Liver (tissue), 9 donors: ENCODE data around the gene RGS3. TPM values are rescaled to one million over a fixed set of nuclear protein-coding genes. Genes with fewer than 3 reads are reported as not detected.

Experiments used
- DNase-seq: peaks from one replicate; pipeline ENCODE4 v3.0.0-alpha.2; 2017; ENCODE audit warnings: low spot score
- H3K27ac ChIP-seq, 2 donors: one replicate each; pipeline ENCODE4 v1.7.0; 2013; ENCODE audit warnings: inconsistent platforms in 2 of 2, low read length in 2 of 2, control low read depth in 1 of 2, low read depth in 1 of 2, mild to moderate bottlenecking in 1 of 2
- H3K27me3 ChIP-seq, 4 donors: one replicate each; pipeline versions ENCODE4 v1.6.1 to v1.7.0; 2013; ENCODE audit warnings: low read length in 3 of 4, inconsistent platforms in 1 of 4, mild to moderate bottlenecking in 1 of 4, moderate library complexity in 1 of 4; ENCODE audit not compliant: control insufficient read depth in 4 of 4, insufficient read depth in 4 of 4
- H3K36me3 ChIP-seq, 4 donors: one replicate each; pipeline versions ENCODE4 v1.6.1 to v1.7.0; 2013; ENCODE audit warnings: low read length in 3 of 4, mild to moderate bottlenecking in 3 of 4, low read depth in 1 of 4, moderate library complexity in 1 of 4; ENCODE audit not compliant: control insufficient read depth in 4 of 4, insufficient read depth in 3 of 4
- H3K4me1 ChIP-seq, 4 donors: one replicate each; pipeline versions ENCODE4 v1.6.1 to v1.7.0; 2013; ENCODE audit warnings: low read length in 3 of 4, mild to moderate bottlenecking in 3 of 4, moderate library complexity in 1 of 4; ENCODE audit not compliant: control insufficient read depth in 4 of 4, insufficient read depth in 4 of 4
- H3K4me3 ChIP-seq, 3 donors: one replicate each; pipeline versions ENCODE4 v1.6.1 to v1.7.0; 2013; ENCODE audit warnings: low read length in 3 of 3, control low read depth in 1 of 3, low read depth in 1 of 3, mild to moderate bottlenecking in 1 of 3
- H3K9ac ChIP-seq, 2 donors: one replicate each; pipeline ENCODE4 v1.7.0; 2013; ENCODE audit warnings: low read length in 2 of 2, mild to moderate bottlenecking in 2 of 2, moderate library complexity in 2 of 2, control low read depth in 1 of 2, low read depth in 1 of 2
- H3K9me3 ChIP-seq, 4 donors: one replicate each; pipeline versions ENCODE4 v1.6.1 to v1.7.0; 2013; ENCODE audit warnings: low read length in 3 of 4; ENCODE audit not compliant: control insufficient read depth in 4 of 4
- EGR1 ChIP-seq, 2 donors: IDR thresholded peaks; 2 replicates each; pipeline ENCODE4 v1.6.1; 2016 to 2018; ENCODE audit warnings: antibody characterized with exemption in 2 of 2, low read depth in 2 of 2
- FOXA1 ChIP-seq: IDR thresholded peaks from 2 replicates; pipeline ENCODE4 v1.6.1; 2016; ENCODE audit warnings: antibody characterized with exemption
- FOXA2 ChIP-seq: IDR thresholded peaks from 2 replicates; pipeline ENCODE4 v1.6.1; 2016; ENCODE audit warnings: antibody characterized with exemption
- GABPA ChIP-seq, 2 donors: IDR thresholded peaks in 1 of 2; conservative IDR thresholded peaks in 1 of 2; 2 replicates each; pipeline ENCODE4 v1.6.1; 2016; ENCODE audit warnings: antibody characterized with exemption in 2 of 2, mild to moderate bottlenecking in 1 of 2, moderate library complexity in 1 of 2
- HNF4A ChIP-seq, 2 donors: conservative IDR thresholded peaks; 2 replicates each; pipeline ENCODE4 v1.6.1; 2016; ENCODE audit warnings: antibody characterized with exemption in 2 of 2, mild to moderate bottlenecking in 2 of 2
- HNF4G ChIP-seq: IDR thresholded peaks from 2 replicates; pipeline ENCODE4 v1.6.1; 2016; ENCODE audit warnings: antibody characterized with exemption
- JUND ChIP-seq, 2 donors: IDR thresholded peaks; 2 replicates each; pipeline ENCODE4 v1.6.1; 2016; ENCODE audit warnings: antibody characterized with exemption in 2 of 2
- NR2F2 ChIP-seq: IDR thresholded peaks from 2 replicates; pipeline ENCODE4 v1.6.1; 2016; ENCODE audit warnings: antibody characterized with exemption
- RAD21 ChIP-seq, 2 donors: IDR thresholded peaks; 2 replicates each; pipeline ENCODE4 v1.6.1; 2016; ENCODE audit warnings: antibody characterized with exemption in 2 of 2, mild to moderate bottlenecking in 2 of 2
- RXRA ChIP-seq, 2 donors: IDR thresholded peaks; 2 replicates each; pipeline ENCODE4 v1.6.1; 2017 to 2018; ENCODE audit warnings: antibody characterized with exemption in 2 of 2, mild to moderate bottlenecking in 1 of 2
- TAF1 ChIP-seq: conservative IDR thresholded peaks from 2 replicates; pipeline ENCODE4 v1.6.1; 2016; ENCODE audit warnings: antibody characterized with exemption, mild to moderate bottlenecking
- YY1 ChIP-seq: IDR thresholded peaks from 2 replicates; pipeline ENCODE4 v1.6.1; 2016; ENCODE audit warnings: antibody characterized with exemption, mild to moderate bottlenecking
- WGBS: extraction: QIAGEN DNeasy Blood & Tissue Kit; methylation state at CpG from one replicate; pipeline ENCODE4 v1.1.7; 2013; 5-methylcytosine and 5-hydroxymethylcytosine counted together
- polyA plus RNA-seq, 2 donors: library from polyadenylated mRNA; stranded (reverse) in 1 of 2; unstranded in 1 of 2; fragments of 200-250 nt in 1 of 2; fragments of >200 nt in 1 of 2; fragmentation: Nextera tagmentation in 1 of 2; extraction: Ambion mirVana in 1 of 2; gene quantifications; one replicate each; pipeline versions ENCODE4 v1.2.1 to v1.2.3, GENCODE V29; 2013 to 2015
- total RNA-seq, 2 donors: library from RNA; depleted of rRNA; stranded (reverse); fragments of >200 nt; gene quantifications; one replicate each; pipeline ENCODE4 v1.2.3, GENCODE V29; 2014
- TF ChIP-seq, protein P1 (sequence below): IDR thresholded peaks from 2 replicates; pipeline ENCODE4 v1.6.1; 2016; ENCODE audit warnings: antibody characterized with exemption, mild to moderate bottlenecking
- TF ChIP-seq, protein P2 (sequence below): IDR thresholded peaks from 2 replicates; pipeline ENCODE4 v1.6.1; 2016; ENCODE audit warnings: antibody characterized with exemption
- TF ChIP-seq, protein P3 (sequence below): IDR thresholded peaks from 2 replicates; pipeline ENCODE4 v1.6.1; 2016; ENCODE audit warnings: antibody characterized with exemption
- TF ChIP-seq, protein P4 (sequence below): IDR thresholded peaks from 2 replicates; pipeline ENCODE4 v1.6.1; 2016; ENCODE audit warnings: antibody characterized with exemption
- TF ChIP-seq, protein P5 (sequence below): fragments of 150-350 bp; IDR thresholded peaks from 2 replicates; pipeline ENCODE4 v1.5.1; 2017; ENCODE audit warnings: improper control_type of control experiment, low read depth, low read length; ENCODE audit not compliant: missing input control
- donor health status: healthy.
- donor health status: healthy.
- donor health status: healthy.
- donor health status: healthy.
- donor health status: healthy.

Gene RGS3
- total and polyA plus RNA-seq, 4 donors = 13.0 to 65.0 (median 28.3) TPM

DNA sequence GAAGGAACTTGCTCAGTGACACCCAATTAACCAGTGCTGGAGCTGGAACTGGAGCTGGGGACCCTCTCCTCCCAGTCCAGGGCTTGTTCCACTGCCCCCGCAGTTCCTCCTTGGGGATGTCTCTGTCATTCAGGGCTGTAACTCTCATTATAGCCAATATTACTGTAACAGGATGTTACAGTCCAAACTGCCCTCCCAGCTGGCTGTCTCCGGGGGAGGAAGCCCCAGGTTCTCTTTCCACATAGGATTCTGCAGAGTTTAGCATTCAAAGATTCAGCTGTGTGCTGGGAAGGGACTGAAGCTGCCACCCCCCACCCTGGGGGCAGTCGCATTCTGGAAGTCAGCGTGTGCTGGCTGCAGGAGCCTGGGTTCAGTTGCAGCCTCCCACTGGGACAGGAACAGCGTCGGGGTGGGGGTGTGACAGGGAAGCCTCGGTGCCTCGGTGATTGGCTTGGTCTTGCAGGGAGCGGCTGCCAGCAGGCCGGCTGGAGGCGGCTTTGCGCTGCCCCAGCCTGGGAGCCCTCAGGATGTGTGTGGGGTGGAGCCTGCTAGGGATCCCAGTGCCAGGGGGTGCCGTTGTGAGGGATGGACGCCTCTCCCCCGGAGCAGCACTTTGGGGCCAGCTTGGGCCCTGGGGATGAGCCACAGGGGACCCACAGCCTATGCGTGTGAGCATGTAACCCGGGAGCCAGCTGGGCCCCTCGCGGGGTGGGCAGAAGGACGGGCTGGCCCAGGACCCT lies 101.1 kb downstream of the RGS3 start:
- H3K36me3 ChIP-seq = no peaks in the 10 kb centered on the region
- H3K9me3 ChIP-seq = no peaks in the 10 kb centered on the region
- WGBS = 62% methylated on average over 20 of the region's 20 CpGs
- no peaks in the 10 kb centered on the region for H3K27me3 ChIP-seq
- H3K9ac ChIP-seq = no peak overlapping the region
- H3K27ac ChIP-seq = no peak overlapping the region
- TF ChIP-seq HNF4A (conservative IDR thresholded peaks at IDR 0.05) = no peak
- no peak for TF ChIP-seq TAF1
- TF ChIP-seq, protein P1, sequence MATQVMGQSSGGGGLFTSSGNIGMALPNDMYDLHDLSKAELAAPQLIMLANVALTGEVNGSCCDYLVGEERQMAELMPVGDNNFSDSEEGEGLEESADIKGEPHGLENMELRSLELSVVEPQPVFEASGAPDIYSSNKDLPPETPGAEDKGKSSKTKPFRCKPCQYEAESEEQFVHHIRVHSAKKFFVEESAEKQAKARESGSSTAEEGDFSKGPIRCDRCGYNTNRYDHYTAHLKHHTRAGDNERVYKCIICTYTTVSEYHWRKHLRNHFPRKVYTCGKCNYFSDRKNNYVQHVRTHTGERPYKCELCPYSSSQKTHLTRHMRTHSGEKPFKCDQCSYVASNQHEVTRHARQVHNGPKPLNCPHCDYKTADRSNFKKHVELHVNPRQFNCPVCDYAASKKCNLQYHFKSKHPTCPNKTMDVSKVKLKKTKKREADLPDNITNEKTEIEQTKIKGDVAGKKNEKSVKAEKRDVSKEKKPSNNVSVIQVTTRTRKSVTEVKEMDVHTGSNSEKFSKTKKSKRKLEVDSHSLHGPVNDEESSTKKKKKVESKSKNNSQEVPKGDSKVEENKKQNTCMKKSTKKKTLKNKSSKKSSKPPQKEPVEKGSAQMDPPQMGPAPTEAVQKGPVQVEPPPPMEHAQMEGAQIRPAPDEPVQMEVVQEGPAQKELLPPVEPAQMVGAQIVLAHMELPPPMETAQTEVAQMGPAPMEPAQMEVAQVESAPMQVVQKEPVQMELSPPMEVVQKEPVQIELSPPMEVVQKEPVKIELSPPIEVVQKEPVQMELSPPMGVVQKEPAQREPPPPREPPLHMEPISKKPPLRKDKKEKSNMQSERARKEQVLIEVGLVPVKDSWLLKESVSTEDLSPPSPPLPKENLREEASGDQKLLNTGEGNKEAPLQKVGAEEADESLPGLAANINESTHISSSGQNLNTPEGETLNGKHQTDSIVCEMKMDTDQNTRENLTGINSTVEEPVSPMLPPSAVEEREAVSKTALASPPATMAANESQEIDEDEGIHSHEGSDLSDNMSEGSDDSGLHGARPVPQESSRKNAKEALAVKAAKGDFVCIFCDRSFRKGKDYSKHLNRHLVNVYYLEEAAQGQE = no peak
- TF ChIP-seq RAD21 (IDR thresholded peaks at IDR 0.05) = no peak
- TF ChIP-seq GABPA (IDR thresholded peaks at IDR 0.05 in 1 of 2, conservative IDR thresholded peaks at IDR 0.05 in 1 of 2) = no peak
- no peak for TF ChIP-seq EGR1 (IDR thresholded peaks at IDR 0.05; ENCODE audit: low read depth in 2 of 2)
- no peak for TF ChIP-seq FOXA2
- TF ChIP-seq YY1 = no peak
- no peak for TF ChIP-seq HNF4G
- TF ChIP-seq, protein P2, sequence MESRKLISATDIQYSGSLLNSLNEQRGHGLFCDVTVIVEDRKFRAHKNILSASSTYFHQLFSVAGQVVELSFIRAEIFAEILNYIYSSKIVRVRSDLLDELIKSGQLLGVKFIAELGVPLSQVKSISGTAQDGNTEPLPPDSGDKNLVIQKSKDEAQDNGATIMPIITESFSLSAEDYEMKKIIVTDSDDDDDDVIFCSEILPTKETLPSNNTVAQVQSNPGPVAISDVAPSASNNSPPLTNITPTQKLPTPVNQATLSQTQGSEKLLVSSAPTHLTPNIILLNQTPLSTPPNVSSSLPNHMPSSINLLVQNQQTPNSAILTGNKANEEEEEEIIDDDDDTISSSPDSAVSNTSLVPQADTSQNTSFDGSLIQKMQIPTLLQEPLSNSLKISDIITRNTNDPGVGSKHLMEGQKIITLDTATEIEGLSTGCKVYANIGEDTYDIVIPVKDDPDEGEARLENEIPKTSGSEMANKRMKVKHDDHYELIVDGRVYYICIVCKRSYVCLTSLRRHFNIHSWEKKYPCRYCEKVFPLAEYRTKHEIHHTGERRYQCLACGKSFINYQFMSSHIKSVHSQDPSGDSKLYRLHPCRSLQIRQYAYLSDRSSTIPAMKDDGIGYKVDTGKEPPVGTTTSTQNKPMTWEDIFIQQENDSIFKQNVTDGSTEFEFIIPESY = no peak
- no peak for TF ChIP-seq FOXA1
- no peak for TF ChIP-seq JUND (IDR thresholded peaks at IDR 0.05)
- TF ChIP-seq, protein P3, sequence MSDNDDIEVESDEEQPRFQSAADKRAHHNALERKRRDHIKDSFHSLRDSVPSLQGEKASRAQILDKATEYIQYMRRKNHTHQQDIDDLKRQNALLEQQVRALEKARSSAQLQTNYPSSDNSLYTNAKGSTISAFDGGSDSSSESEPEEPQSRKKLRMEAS = no peak
- TF ChIP-seq, protein P4, sequence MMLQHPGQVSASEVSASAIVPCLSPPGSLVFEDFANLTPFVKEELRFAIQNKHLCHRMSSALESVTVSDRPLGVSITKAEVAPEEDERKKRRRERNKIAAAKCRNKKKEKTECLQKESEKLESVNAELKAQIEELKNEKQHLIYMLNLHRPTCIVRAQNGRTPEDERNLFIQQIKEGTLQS = no peak
- TF ChIP-seq NR2F2 = no peak
- TF ChIP-seq RXRA (IDR thresholded peaks at IDR 0.05) = no peak
- TF ChIP-seq, protein P5, sequence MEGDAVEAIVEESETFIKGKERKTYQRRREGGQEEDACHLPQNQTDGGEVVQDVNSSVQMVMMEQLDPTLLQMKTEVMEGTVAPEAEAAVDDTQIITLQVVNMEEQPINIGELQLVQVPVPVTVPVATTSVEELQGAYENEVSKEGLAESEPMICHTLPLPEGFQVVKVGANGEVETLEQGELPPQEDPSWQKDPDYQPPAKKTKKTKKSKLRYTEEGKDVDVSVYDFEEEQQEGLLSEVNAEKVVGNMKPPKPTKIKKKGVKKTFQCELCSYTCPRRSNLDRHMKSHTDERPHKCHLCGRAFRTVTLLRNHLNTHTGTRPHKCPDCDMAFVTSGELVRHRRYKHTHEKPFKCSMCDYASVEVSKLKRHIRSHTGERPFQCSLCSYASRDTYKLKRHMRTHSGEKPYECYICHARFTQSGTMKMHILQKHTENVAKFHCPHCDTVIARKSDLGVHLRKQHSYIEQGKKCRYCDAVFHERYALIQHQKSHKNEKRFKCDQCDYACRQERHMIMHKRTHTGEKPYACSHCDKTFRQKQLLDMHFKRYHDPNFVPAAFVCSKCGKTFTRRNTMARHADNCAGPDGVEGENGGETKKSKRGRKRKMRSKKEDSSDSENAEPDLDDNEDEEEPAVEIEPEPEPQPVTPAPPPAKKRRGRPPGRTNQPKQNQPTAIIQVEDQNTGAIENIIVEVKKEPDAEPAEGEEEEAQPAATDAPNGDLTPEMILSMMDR = no peak
- peaks cover 0 to 6% (median 0%) of the 10 kb centered on the region in 4 donors for H3K4me1 ChIP-seq
- DNase-seq = no peak
- no peak overlapping the region for H3K4me3 ChIP-seq
